GM12878 (cell line): ENCODE data around the gene AOAH. TPM values are rescaled to one million over a fixed set of nuclear protein-coding genes. Genes with fewer than 3 reads are reported as not detected.

Experiments used
- ATAC-seq: fragments of 200-7000 bp; cut with Tn5 transposase; 3 replicates; pipeline ENCODE4 v1.9.1; 2020; ENCODE audit warnings: mild to moderate bottlenecking, moderate library complexity
- BruUV-seq: library from RNA; stranded (reverse); fragments of 400-500 nt; replicated peaks from 2 replicates; lab custom pipeline; 2021; lab: Mats Ljungman, UMichigan
- CTCF ChIA-PET: fragments of 300-600 bp; sonication (Branson Sonifier 250); formaldehyde crosslinking; extraction: SDS; loops from one replicate; lab custom pipeline; 2021; ENCODE audit warnings: inconsistent platforms; lab: Yijun Ruan, JAX
- POLR2A ChIA-PET: fragments of 350-600 bp; formaldehyde crosslinking; extraction: SDS; loops from one replicate; lab custom pipeline; 2021; ENCODE audit warnings: inconsistent platforms; lab: Charles Lee
- RAD21 ChIA-PET: fragments of 300-600 bp; sonication (Branson Sonifier 250); formaldehyde crosslinking; loops from one replicate; lab custom pipeline; 2023; ENCODE audit warnings: antibody characterized with exemption; ENCODE audit not compliant: unreplicated experiment; lab: Charles Lee
- SMC1A ChIA-PET: fragments of 300-600 bp; sonication (Branson Sonifier 250); formaldehyde crosslinking; loops from one replicate; lab custom pipeline; 2023; ENCODE audit not compliant: unreplicated experiment, uncharacterized antibody; lab: Charles Lee
- DNase-seq: peaks from one replicate; pipeline ENCODE4 v3.0.0-alpha.2; 2011; ENCODE audit warnings: low read depth, low spot score
- FAIRE-seq: peaks from 3 replicates; lab custom pipeline; 2011; peaks lifted over from hg19 to GRCh38; lab: Jason Lieb, UNC
- H2AFZ ChIP-seq: 2 replicates; pipeline ENCODE4 v1.6.0; 2011; ENCODE audit warnings: low read depth, low read length, control low read depth; ENCODE audit not compliant: control insufficient read depth
- H3K27ac ChIP-seq: 2 replicates; pipeline ENCODE4 v1.5.1; 2011; ENCODE audit warnings: control low read depth; ENCODE audit not compliant: control insufficient read depth, insufficient read depth
- H3K27me3 ChIP-seq, 2 experiments: replicated peaks in 1 of 2; 2 replicates each; pipeline versions ENCODE4 v1.6.0 to v1.6.1; 2011; ENCODE audit warnings: low read length in 1 of 2; ENCODE audit not compliant: control insufficient read depth in 2 of 2, insufficient read depth in 2 of 2
- H3K36me3 ChIP-seq, 2 experiments: 2 replicates each; pipeline ENCODE4 v1.5.1; 2011; ENCODE audit warnings: low read length in 1 of 2; ENCODE audit not compliant: control insufficient read depth in 2 of 2, insufficient read depth in 2 of 2
- H3K4me1 ChIP-seq: 2 replicates; pipeline ENCODE4 v1.6.1; 2011; ENCODE audit warnings: mild to moderate bottlenecking, low read length, moderate library complexity, mixed read lengths; ENCODE audit not compliant: control insufficient read depth, insufficient read depth
- H3K4me2 ChIP-seq: 2 replicates; pipeline ENCODE4 v1.6.0; 2011; ENCODE audit warnings: control low read depth; ENCODE audit not compliant: control insufficient read depth, insufficient read depth
- H3K4me3 ChIP-seq: fragments of 200-600 bp; sonication (generic); 2 replicates; pipeline ENCODE4 v1.5.1; 2016
- H3K79me2 ChIP-seq: 2 replicates; pipeline ENCODE4 v1.6.0; 2011; ENCODE audit warnings: low read length; ENCODE audit not compliant: control insufficient read depth, insufficient read depth
- H3K9ac ChIP-seq: 2 replicates; pipeline ENCODE4 v1.8.0; 2011; ENCODE audit warnings: low read length, control low read depth, mixed read lengths; ENCODE audit not compliant: control insufficient read depth, insufficient read depth
- H3K9me3 ChIP-seq: replicated peaks from 3 replicates; pipeline ENCODE4 v1.5.1; 2011; ENCODE audit warnings: mild to moderate bottlenecking, low read length; ENCODE audit not compliant: control insufficient read depth, insufficient read depth
- H4K20me1 ChIP-seq: 2 replicates; pipeline ENCODE4 v1.6.0; 2011; ENCODE audit not compliant: control insufficient read depth, insufficient read depth
- BHLHE40 ChIP-seq, 2 experiments: fragments of 450-650 bp in 1 of 2; IDR thresholded peaks; 2 replicates each; pipeline ENCODE4 v1.6.1; 2011 to 2017; ENCODE audit warnings: low read depth in 2 of 2, borderline replicate concordance in 1 of 2, improper control_type of control experiment in 1 of 2, low read length in 1 of 2, mild to moderate bottlenecking in 1 of 2
- CBX3 ChIP-seq: fragments of 200-600 bp; sonication (generic); IDR thresholded peaks from 2 replicates; pipeline ENCODE4 v1.6.1; 2016; ENCODE audit warnings: low read depth, borderline replicate concordance
- GATAD2B ChIP-seq: fragments of 450-650 bp; conservative IDR thresholded peaks from 2 replicates; pipeline ENCODE4 v1.6.1; 2017; ENCODE audit warnings: low read depth, mild to moderate bottlenecking, moderate library complexity
- PAX8 ChIP-seq: fragments of 450-650 bp; IDR thresholded peaks from 2 replicates; pipeline ENCODE4 v1.6.1; 2017; ENCODE audit warnings: mild to moderate bottlenecking, moderate library complexity
- PML ChIP-seq: IDR thresholded peaks from 2 replicates; pipeline ENCODE4 v1.6.1; 2012; ENCODE audit warnings: low read length, inconsistent platforms
- REST ChIP-seq: IDR thresholded peaks from 2 replicates; pipeline ENCODE4 v1.6.1; 2012; ENCODE audit warnings: mild to moderate bottlenecking, low read depth, low read length
- SUPT20H ChIP-seq: IDR thresholded peaks from 2 replicates; pipeline ENCODE4 v1.6.1; 2011; ENCODE audit warnings: low read depth, mild to moderate bottlenecking, low read length, moderate library complexity, borderline replicate concordance; ENCODE audit not compliant: control insufficient read depth
- ZNF622 ChIP-seq: fragments of 450-650 bp; IDR thresholded peaks from 2 replicates; pipeline ENCODE4 v1.6.1; 2017; ENCODE audit warnings: mild to moderate bottlenecking, inconsistent platforms
- WGBS: methylation state at CpG from one replicate; pipeline ENCODE4 v1.1.6; 2016; ENCODE audit warnings: low lambda C conversion rate; ENCODE audit not compliant: insufficient replicate concordance, insufficient coverage; ENCODE audit errors: missing lambda C conversion rate; 5-methylcytosine and 5-hydroxymethylcytosine counted together
- in situ Hi-C: fragments of 300-500 bp; cut with MboI; formaldehyde crosslinking; loops from 9 replicates; pipeline ENCODE4 v1.14.3; 2018; ENCODE audit warnings: mixed read lengths
- intact Hi-C: fragments of 100-400 bp; cut with micrococcal nuclease; formaldehyde crosslinking; loops from one replicate; pipeline ENCODE4 v1.14.2; 2022; ENCODE audit not compliant: unreplicated experiment
- polyA plus RNA-seq, 11 experiments: library from polyadenylated mRNA; depleted of rRNA in 4 of 11; unstranded in 6 of 11; stranded (reverse) in 5 of 11; fragments of >200 nt; fragmentation: Nextera tagmentation in 4 of 11; fragmentation: Illumina TruSeq in 1 of 11; extraction: Ambion mirVana in 4 of 11; extraction: Trizol in 1 of 11; gene quantifications; 1 replicate in 1 of 11; 2 replicates in 10 of 11; pipeline versions ENCODE4 v1.2.1 to v1.2.3, GENCODE V29; 2011 to 2016; ENCODE audit warnings: inconsistent platforms in 2 of 11, missing spikeins in 2 of 11, low read depth in 1 of 11
- total RNA-seq, 4 experiments: library from RNA; depleted of rRNA in 3 of 4; stranded (reverse); fragments of >200 nt in 3 of 4; fragmentation: Illumina TruSeq in 1 of 4; extraction: Trizol in 1 of 4; gene quantifications; 2 replicates each; pipeline versions ENCODE4 v1.2.1 to v1.2.3, GENCODE V29; 2013 to 2021
- TF ChIP-seq, protein P1 (sequence below): fragments of 450-650 bp; formaldehyde crosslinking; IDR thresholded peaks from 2 replicates; pipeline ENCODE4 v1.5.0; 2022; ENCODE audit warnings: mild to moderate bottlenecking, missing genetic modification characterization

Gene AOAH
- total and polyA plus RNA-seq, 10 of the 15 experiments (the other 5 are each of a cell fraction or from before 2014, with no cell fraction given) = 0.32 to 2.8 (median 1.4) TPM

- no peak for TF ChIP-seq REST
- TF ChIP-seq SUPT20H = no peak
Observed at GRCh38 chr7:36547416-36547815, 176.9 kb downstream of the AOAH start (continued).

DNA sequence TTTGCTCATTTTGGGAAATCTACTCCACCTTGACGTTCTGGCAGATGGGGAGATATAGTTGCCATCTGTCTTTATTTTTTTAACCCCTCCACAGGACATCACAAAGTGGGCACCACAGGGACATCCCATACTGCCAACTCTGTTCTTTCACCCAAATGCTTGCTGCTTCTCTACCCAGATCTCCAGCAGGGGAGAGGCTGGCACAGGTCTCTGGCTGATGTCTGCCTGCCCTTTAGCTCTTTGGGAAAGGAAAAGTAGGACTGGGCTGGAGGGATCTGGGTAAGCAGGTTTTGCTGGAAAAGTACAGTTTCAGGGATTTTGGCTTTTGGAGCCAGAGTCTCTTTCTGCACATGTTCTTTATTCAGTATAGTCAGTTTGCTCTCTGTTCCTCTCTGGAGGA is 178.0 kb downstream of the AOAH start:
- ChIA-PET CTCF (no interaction called here), RAD21 (no interaction called here), SMC1A (interaction anchor here (0.7 to 1.8 kb wide), 2 partner anchors 18 to 20 kb away, joined by 3 to 4 read pairs; no protein-coding TSS in a partner anchor), POLR2A (no interaction called here)
- H3K9ac ChIP-seq = no peak overlapping the region
- H3K27ac ChIP-seq = no peak overlapping the region
- H2AFZ ChIP-seq = no peak overlapping the region
- no peaks in the 10 kb centered on the region for H3K9me3 ChIP-seq
- no TSS peak for BruUV-seq
- H3K4me1 ChIP-seq = no peaks in the 10 kb centered on the region
- no peak for FAIRE-seq
- H3K4me2 ChIP-seq = no peak overlapping the region
- ATAC-seq = no peak
- H3K27me3 ChIP-seq = peaks cover 0 to 2% of the 10 kb centered on the region in 2 experiments; a peak in 1 of 4 replicates
- H3K79me2 ChIP-seq = no peaks in the 10 kb centered on the region
- 0% methylated on average over 1 of the region's 1 CpG for WGBS
- in situ Hi-C loops = no loop called here
- TF ChIP-seq ZNF622 (no peak), PAX8 (no peak), BHLHE40 (IDR thresholded peaks at IDR 0.05; ENCODE audit: borderline replicate concordance in 1 of 2, low read depth in 2 of 2, low read length in 1 of 2) (no peak), PML (no peak), CBX3 (no peak), GATAD2B (no peak)
- TF ChIP-seq, protein P1, sequence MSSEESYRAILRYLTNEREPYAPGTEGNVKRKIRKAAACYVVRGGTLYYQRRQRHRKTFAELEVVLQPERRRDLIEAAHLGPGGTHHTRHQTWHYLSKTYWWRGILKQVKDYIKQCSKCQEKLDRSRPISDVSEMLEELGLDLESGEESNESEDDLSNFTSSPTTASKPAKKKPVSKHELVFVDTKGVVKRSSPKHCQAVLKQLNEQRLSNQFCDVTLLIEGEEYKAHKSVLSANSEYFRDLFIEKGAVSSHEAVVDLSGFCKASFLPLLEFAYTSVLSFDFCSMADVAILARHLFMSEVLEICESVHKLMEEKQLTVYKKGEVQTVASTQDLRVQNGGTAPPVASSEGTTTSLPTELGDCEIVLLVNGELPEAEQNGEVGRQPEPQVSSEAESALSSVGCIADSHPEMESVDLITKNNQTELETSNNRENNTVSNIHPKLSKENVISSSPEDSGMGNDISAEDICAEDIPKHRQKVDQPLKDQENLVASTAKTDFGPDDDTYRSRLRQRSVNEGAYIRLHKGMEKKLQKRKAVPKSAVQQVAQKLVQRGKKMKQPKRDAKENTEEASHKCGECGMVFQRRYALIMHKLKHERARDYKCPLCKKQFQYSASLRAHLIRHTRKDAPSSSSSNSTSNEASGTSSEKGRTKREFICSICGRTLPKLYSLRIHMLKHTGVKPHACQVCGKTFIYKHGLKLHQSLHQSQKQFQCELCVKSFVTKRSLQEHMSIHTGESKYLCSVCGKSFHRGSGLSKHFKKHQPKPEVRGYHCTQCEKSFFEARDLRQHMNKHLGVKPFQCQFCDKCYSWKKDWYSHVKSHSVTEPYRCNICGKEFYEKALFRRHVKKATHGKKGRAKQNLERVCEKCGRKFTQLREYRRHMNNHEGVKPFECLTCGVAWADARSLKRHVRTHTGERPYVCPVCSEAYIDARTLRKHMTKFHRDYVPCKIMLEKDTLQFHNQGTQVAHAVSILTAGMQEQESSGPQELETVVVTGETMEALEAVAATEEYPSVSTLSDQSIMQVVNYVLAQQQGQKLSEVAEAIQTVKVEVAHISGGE (CRISPR knock-in tag) = no peak
- H4K20me1 ChIP-seq = no peaks in the 10 kb centered on the region
- intact Hi-C loops = no loop called here
- DNase-seq = no peak
- H3K4me3 ChIP-seq = no peak overlapping the region
- no peaks in the 10 kb centered on the region for H3K36me3 ChIP-seq
